GM18511 (cell line): Measurements from ENCODE around the gene TMEM256.
A peak's percentile ranks its signal among the peaks of the same experiment; 100 is the strongest.

Experiments used
- ATAC-seq: cut with Tn5 transposase; IDR thresholded peaks from one replicate; pipeline ENCODE4 v1.9.1; 2021; ENCODE audit warnings: mild to moderate bottlenecking, moderate library complexity; ENCODE audit not compliant: unreplicated experiment

The TMEM256 gene

GRCh38 chr17:7403977-7404736 lies at the start of gene TMEM256:
Gene TMEM256 (minus strand): TSS chr17:7404097. CDS start chr17:7404084, 13 bp downstream.
- peak; percentile 88 for ATAC-seq

- no peak for ATAC-seq
Measured at GRCh38 chr17:7448461-7448860, 44.6 kb upstream of the TMEM256 start.

- peak; percentile 31 for ATAC-seq
Measured at GRCh38 chr17:7445619-7445968, 41.7 kb upstream of the TMEM256 start.

- peak; percentile 64 for ATAC-seq
Measured at GRCh38 chr17:7444682-7445618, 41.1 kb upstream of the TMEM256 start, which contains the start of gene CHRNB1. Gene CHRNB1 (plus strand): TSS chr17:7445061. CDS start chr17:7445128, 67 bp downstream.

GRCh38 chr17:7443499-7444485 lies 39.9 kb upstream of the TMEM256 start:
- no peak for ATAC-seq

- no peak for ATAC-seq
Measured at GRCh38 chr17:7442142-7442541, 38.2 kb upstream of the TMEM256 start.

- ATAC-seq = no peak
Measured at GRCh38 chr17:7441266-7441665, 37.4 kb upstream of the TMEM256 start.

- ATAC-seq = no peak
Measured at GRCh38 chr17:7440834-7441195, 36.9 kb upstream of the TMEM256 start.

- ATAC-seq = no peak
Measured at GRCh38 chr17:7440113-7440833, 36.4 kb upstream of the TMEM256 start.

GRCh38 chr17:7439462-7440112 lies 35.7 kb upstream of the TMEM256 start, which contains the start of gene FGF11:
Gene FGF11 (plus strand): TSS chr17:7439512. CDS start chr17:7439621, 109 bp downstream.
- no peak for ATAC-seq

GRCh38 chr17:7438656-7439460 lies 35.0 kb upstream of the TMEM256 start:
- ATAC-seq = no peak

GRCh38 chr17:7437950-7438614 lies 34.2 kb upstream of the TMEM256 start:
- no peak for ATAC-seq

- no peak for ATAC-seq
Measured at GRCh38 chr17:7437369-7437863, 33.5 kb upstream of the TMEM256 start.

- no peak for ATAC-seq
Measured at GRCh38 chr17:7436556-7437368, 32.9 kb upstream of the TMEM256 start.

- ATAC-seq = peak; percentile 27
Measured at GRCh38 chr17:7435676-7436555, 32.0 kb upstream of the TMEM256 start.

- ATAC-seq = no peak
Measured at GRCh38 chr17:7432296-7432695, 28.4 kb upstream of the TMEM256 start.
